ENCODE results near the gene TBCK.

Gene TBCK

GRCh38 chr4:106201373-106201772 lies 114.6 kb downstream of the TBCK start:
- H3K4me2 ChIP-seq (ENCODE audit: low read length) = no peak overlapping the region
- no peak overlapping the region for H2BK5ac ChIP-seq (ENCODE audit: low read length)
- no peak overlapping the region for H3K56ac ChIP-seq (ENCODE audit: low read length)
- no peaks in the 10 kb centered on the region for H3K79me1 ChIP-seq (ENCODE audit: low read length)
- H2AK5ac ChIP-seq (ENCODE audit: low read length) = no peak overlapping the region
- no peak overlapping the region for H3K27ac ChIP-seq (ENCODE audit: low read depth, low read length)
- no peak overlapping the region for H4K5ac ChIP-seq (ENCODE audit: low read length)
- no peaks in the 10 kb centered on the region for H3K36me3 ChIP-seq (ENCODE audit: control insufficient read depth, insufficient read depth, low read length)
- no peak overlapping the region for H2BK120ac ChIP-seq (ENCODE audit: low read depth, low read length)
- H3K79me2 ChIP-seq (ENCODE audit: control insufficient read depth, insufficient read depth, low read length) = no peaks in the 10 kb centered on the region
- no peak overlapping the region for H2BK15ac ChIP-seq (replicated peaks; ENCODE audit: low read depth)
- H4K8ac ChIP-seq (ENCODE audit: low read depth, low read length) = no peak overlapping the region
- no peak overlapping the region for H3K18ac ChIP-seq (ENCODE audit: low read length)
- no peak overlapping the region for H3K9ac ChIP-seq (ENCODE audit: low read length)
- H3K4me1 ChIP-seq (ENCODE audit: control insufficient read depth, low read depth, low read length) = no peaks in the 10 kb centered on the region
- H3K23ac ChIP-seq (ENCODE audit: low read length) = no peak overlapping the region
- H3K27me3 ChIP-seq (ENCODE audit: insufficient read depth, low read length, poor library complexity) = no peaks in the 10 kb centered on the region
- H3K4me3 ChIP-seq (ENCODE audit: low read length) = no peak overlapping the region
- peak; percentile 14 for DNase-seq
- H3K4ac ChIP-seq (ENCODE audit: low read depth, low read length) = no peak overlapping the region

DNA sequence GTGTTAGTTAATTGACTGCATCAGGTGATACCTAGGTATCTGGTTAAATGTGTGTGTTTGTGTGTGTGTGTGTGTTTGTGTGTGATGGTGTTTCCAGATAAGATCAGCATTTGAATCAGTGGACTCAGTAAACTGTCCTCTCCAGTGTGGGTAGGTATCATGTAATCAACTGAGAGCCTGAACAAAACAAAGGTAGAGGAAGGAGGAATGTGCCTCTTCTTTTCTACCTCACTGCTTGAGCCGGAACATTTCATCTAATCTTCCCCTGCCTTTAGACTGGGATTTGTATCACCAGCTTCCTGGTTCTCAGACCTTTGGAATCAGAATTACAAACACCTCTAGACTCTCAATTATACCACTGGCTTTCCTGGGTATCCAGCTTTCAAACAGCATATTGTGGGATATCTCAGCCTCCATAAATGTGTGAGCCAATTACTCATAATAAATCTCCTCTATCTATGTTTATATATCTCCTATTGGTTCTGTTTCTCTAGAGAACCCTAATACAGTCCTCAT lies 120.5 kb downstream of the TBCK start:
- no peak overlapping the region for H2BK15ac ChIP-seq (replicated peaks; ENCODE audit: low read depth)
- no peak overlapping the region for H3K23ac ChIP-seq (ENCODE audit: low read length)
- no peak overlapping the region for H2BK5ac ChIP-seq (ENCODE audit: low read length)
- H3K79me2 ChIP-seq (ENCODE audit: control insufficient read depth, insufficient read depth, low read length) = no peaks in the 10 kb centered on the region
- no peak overlapping the region for H3K4me2 ChIP-seq (ENCODE audit: low read length)
- no peak overlapping the region for H3K9ac ChIP-seq (ENCODE audit: low read length)
- DNase-seq = peak; percentile 8
- H3K4me3 ChIP-seq (ENCODE audit: low read length) = no peak overlapping the region
- H2BK120ac ChIP-seq (ENCODE audit: low read depth, low read length) = no peak overlapping the region
- H3K27ac ChIP-seq (ENCODE audit: low read depth, low read length) = no peak overlapping the region
- no peak overlapping the region for H3K4ac ChIP-seq (ENCODE audit: low read depth, low read length)
- H3K18ac ChIP-seq (ENCODE audit: low read length) = no peak overlapping the region
- H3K27me3 ChIP-seq (ENCODE audit: insufficient read depth, low read length, poor library complexity) = no peaks in the 10 kb centered on the region
- H4K5ac ChIP-seq (ENCODE audit: low read length) = no peak overlapping the region
- WGBS (ENCODE audit: extremely low coverage, insufficient coverage, low lambda C conversion rate) = no CpG with 5 or more reads among the region's 1 CpG
- H3K79me1 ChIP-seq (ENCODE audit: low read length) = no peaks in the 10 kb centered on the region
- no peak overlapping the region for H4K8ac ChIP-seq (ENCODE audit: low read depth, low read length)
- no peaks in the 10 kb centered on the region for H3K36me3 ChIP-seq (ENCODE audit: control insufficient read depth, insufficient read depth, low read length)
- no peak overlapping the region for H3K56ac ChIP-seq (ENCODE audit: low read length)
- no peak overlapping the region for H2AK5ac ChIP-seq (ENCODE audit: low read length)
- no peaks in the 10 kb centered on the region for H3K4me1 ChIP-seq (ENCODE audit: control insufficient read depth, low read depth, low read length)

DNA sequence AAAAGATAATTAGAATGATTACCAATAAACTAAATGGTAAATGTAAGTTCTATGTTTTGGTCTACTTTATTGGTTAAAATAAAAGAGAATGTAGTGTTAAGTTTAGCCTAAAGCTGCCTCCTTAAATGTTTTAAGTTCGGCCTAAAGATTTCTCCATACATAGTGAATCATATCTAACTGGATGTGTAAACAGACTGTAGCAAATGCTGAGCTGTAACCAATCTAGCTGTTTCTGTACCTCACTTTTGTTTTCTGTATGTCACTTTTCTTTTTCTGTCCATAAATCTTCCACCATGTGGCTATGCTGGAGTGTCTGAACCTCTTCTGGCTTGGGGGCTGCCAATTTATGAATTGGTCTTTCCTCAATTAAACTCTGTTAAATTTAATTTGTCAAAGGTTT lies 121.2 kb downstream of the TBCK start:
- no peaks in the 10 kb centered on the region for H3K4me1 ChIP-seq (ENCODE audit: control insufficient read depth, low read depth, low read length)
- H2BK5ac ChIP-seq (ENCODE audit: low read length) = no peak overlapping the region
- H2BK15ac ChIP-seq (replicated peaks; ENCODE audit: low read depth) = no peak overlapping the region
- no peak overlapping the region for H3K4ac ChIP-seq (ENCODE audit: low read depth, low read length)
- WGBS (ENCODE audit: extremely low coverage, insufficient coverage, low lambda C conversion rate) = no CpG with 5 or more reads among the region's 1 CpG
- H3K18ac ChIP-seq (ENCODE audit: low read length) = no peak overlapping the region
- H3K23ac ChIP-seq (ENCODE audit: low read length) = no peak overlapping the region
- H2AK5ac ChIP-seq (ENCODE audit: low read length) = no peak overlapping the region
- no peak overlapping the region for H4K5ac ChIP-seq (ENCODE audit: low read length)
- no peak overlapping the region for H3K9ac ChIP-seq (ENCODE audit: low read length)
- no peak overlapping the region for H3K56ac ChIP-seq (ENCODE audit: low read length)
- no peaks in the 10 kb centered on the region for H3K36me3 ChIP-seq (ENCODE audit: control insufficient read depth, insufficient read depth, low read length)
- no peak overlapping the region for H3K4me2 ChIP-seq (ENCODE audit: low read length)
- no peak overlapping the region for H4K8ac ChIP-seq (ENCODE audit: low read depth, low read length)
- DNase-seq = no peak
- no peaks in the 10 kb centered on the region for H3K79me2 ChIP-seq (ENCODE audit: control insufficient read depth, insufficient read depth, low read length)
- H3K27me3 ChIP-seq (ENCODE audit: insufficient read depth, low read length, poor library complexity) = no peaks in the 10 kb centered on the region
- no peaks in the 10 kb centered on the region for H3K79me1 ChIP-seq (ENCODE audit: low read length)
- H3K4me3 ChIP-seq (ENCODE audit: low read length) = no peak overlapping the region
- H2BK120ac ChIP-seq (ENCODE audit: low read depth, low read length) = no peak overlapping the region
- no peak overlapping the region for H3K27ac ChIP-seq (ENCODE audit: low read depth, low read length)

DNA sequence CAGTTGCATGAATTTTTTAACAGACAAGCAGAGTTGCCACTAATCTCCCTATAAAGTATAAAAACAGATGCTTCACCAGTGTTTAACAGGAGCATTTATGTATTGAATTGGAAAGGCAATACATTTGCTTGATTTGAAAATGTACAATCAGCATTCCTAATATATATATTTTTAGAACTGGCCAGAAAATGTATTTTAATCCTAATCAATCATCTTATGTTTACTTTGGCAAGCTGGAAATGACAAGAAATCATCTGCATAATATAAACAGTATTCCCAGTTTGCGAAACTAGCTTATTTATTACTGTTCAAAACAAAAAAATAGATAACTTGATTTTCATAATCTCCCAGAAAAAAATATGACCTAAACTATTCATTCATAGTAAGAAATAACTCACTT lies 123.9 kb downstream of the TBCK start:
- H3K4me1 ChIP-seq (ENCODE audit: control insufficient read depth, low read depth, low read length) = no peaks in the 10 kb centered on the region
- H4K8ac ChIP-seq (ENCODE audit: low read depth, low read length) = no peak overlapping the region
- no peak overlapping the region for H3K56ac ChIP-seq (ENCODE audit: low read length)
- H2AK5ac ChIP-seq (ENCODE audit: low read length) = no peak overlapping the region
- H3K4ac ChIP-seq (ENCODE audit: low read depth, low read length) = no peak overlapping the region
- H3K18ac ChIP-seq (ENCODE audit: low read length) = no peak overlapping the region
- WGBS (ENCODE audit: extremely low coverage, insufficient coverage, low lambda C conversion rate) = no CpG with 5 or more reads among the region's 1 CpG
- no peak for DNase-seq
- no peak overlapping the region for H2BK15ac ChIP-seq (replicated peaks; ENCODE audit: low read depth)
- no peak overlapping the region for H3K27ac ChIP-seq (ENCODE audit: low read depth, low read length)
- no peak overlapping the region for H2BK120ac ChIP-seq (ENCODE audit: low read depth, low read length)
- no peak overlapping the region for H3K4me3 ChIP-seq (ENCODE audit: low read length)
- no peaks in the 10 kb centered on the region for H3K79me2 ChIP-seq (ENCODE audit: control insufficient read depth, insufficient read depth, low read length)
- H2BK5ac ChIP-seq (ENCODE audit: low read length) = no peak overlapping the region
- no peak overlapping the region for H3K9ac ChIP-seq (ENCODE audit: low read length)
- no peak overlapping the region for H3K23ac ChIP-seq (ENCODE audit: low read length)
- no peak overlapping the region for H4K5ac ChIP-seq (ENCODE audit: low read length)
- H3K79me1 ChIP-seq (ENCODE audit: low read length) = no peaks in the 10 kb centered on the region
- no peak overlapping the region for H3K4me2 ChIP-seq (ENCODE audit: low read length)
- H3K27me3 ChIP-seq (ENCODE audit: insufficient read depth, low read length, poor library complexity) = no peaks in the 10 kb centered on the region
- no peaks in the 10 kb centered on the region for H3K36me3 ChIP-seq (ENCODE audit: control insufficient read depth, insufficient read depth, low read length)

GRCh38 chr4:106186201-106186600 lies 129.8 kb downstream of the TBCK start:
- no peaks in the 10 kb centered on the region for H3K4me1 ChIP-seq (ENCODE audit: control insufficient read depth, low read depth, low read length)
- DNase-seq = no peak
- no peaks in the 10 kb centered on the region for H3K79me1 ChIP-seq (ENCODE audit: low read length)

DNA sequence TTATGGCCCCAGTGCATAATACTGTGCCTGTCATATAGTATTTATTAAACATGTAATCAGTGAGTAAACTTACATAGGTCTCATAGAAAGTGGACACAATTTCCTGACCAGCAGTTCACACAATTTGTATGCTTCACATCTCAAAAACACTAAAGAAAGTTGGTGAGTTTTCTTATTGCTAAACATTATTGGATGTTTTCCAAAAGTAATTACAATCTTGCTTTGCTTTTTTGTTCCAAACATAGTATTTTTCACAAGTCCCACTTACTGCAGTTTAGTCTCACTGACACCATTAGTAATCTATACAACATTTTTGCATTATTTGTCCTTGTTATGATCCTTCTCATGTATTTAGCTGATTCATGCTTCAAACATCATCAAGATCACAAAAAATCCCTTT lies 132.5 kb downstream of the TBCK start:
- Histone ChIP-seq H3K27ac (ENCODE audit: low read depth, low read length) (no peak overlapping the region), H3K36me3 (ENCODE audit: control insufficient read depth, insufficient read depth, low read length) (no peaks in the 10 kb centered on the region)
- DNase-seq = no peak

More at GRCh38 chr4:106186201-106186600, 129.8 kb downstream of the TBCK start:
- H3K27ac ChIP-seq (ENCODE audit: low read depth, low read length) = no peak overlapping the region
- no peak overlapping the region for H3K4me2 ChIP-seq (ENCODE audit: low read length)
- no peaks in the 10 kb centered on the region for H3K27me3 ChIP-seq (ENCODE audit: insufficient read depth, low read length, poor library complexity)
- no peak overlapping the region for H3K23ac ChIP-seq (ENCODE audit: low read length)
- no peak overlapping the region for H2BK5ac ChIP-seq (ENCODE audit: low read length)
- no peak overlapping the region for H2AK5ac ChIP-seq (ENCODE audit: low read length)
- H2BK120ac ChIP-seq (ENCODE audit: low read depth, low read length) = no peak overlapping the region
- H3K36me3 ChIP-seq (ENCODE audit: control insufficient read depth, insufficient read depth, low read length) = no peaks in the 10 kb centered on the region
- no peak overlapping the region for H4K5ac ChIP-seq (ENCODE audit: low read length)
- H3K9ac ChIP-seq (ENCODE audit: low read length) = no peak overlapping the region
- no CpG with 5 or more reads among the region's 1 CpG for WGBS (ENCODE audit: extremely low coverage, insufficient coverage, low lambda C conversion rate)
- H4K8ac ChIP-seq (ENCODE audit: low read depth, low read length) = no peak overlapping the region
- H3K79me2 ChIP-seq (ENCODE audit: control insufficient read depth, insufficient read depth, low read length) = no peaks in the 10 kb centered on the region
- H3K4me3 ChIP-seq (ENCODE audit: low read length) = no peak overlapping the region
- no peak overlapping the region for H3K4ac ChIP-seq (ENCODE audit: low read depth, low read length)
- no peak overlapping the region for H2BK15ac ChIP-seq (replicated peaks; ENCODE audit: low read depth)
- H3K18ac ChIP-seq (ENCODE audit: low read length) = no peak overlapping the region
- H3K56ac ChIP-seq (ENCODE audit: low read length) = no peak overlapping the region

More for the DNA sequence above, 132.5 kb downstream of the TBCK start:
- H3K23ac ChIP-seq (ENCODE audit: low read length) = no peak overlapping the region
- H3K79me2 ChIP-seq (ENCODE audit: control insufficient read depth, insufficient read depth, low read length) = no peaks in the 10 kb centered on the region
- no peak overlapping the region for H3K18ac ChIP-seq (ENCODE audit: low read length)
- H3K4me3 ChIP-seq (ENCODE audit: low read length) = no peak overlapping the region
- H2BK15ac ChIP-seq (replicated peaks; ENCODE audit: low read depth) = no peak overlapping the region
- no peak overlapping the region for H2BK5ac ChIP-seq (ENCODE audit: low read length)
- no peak overlapping the region for H4K8ac ChIP-seq (ENCODE audit: low read depth, low read length)
- no peak overlapping the region for H2BK120ac ChIP-seq (ENCODE audit: low read depth, low read length)
- no peak overlapping the region for H3K4ac ChIP-seq (ENCODE audit: low read depth, low read length)
- H3K9ac ChIP-seq (ENCODE audit: low read length) = no peak overlapping the region
- no peak overlapping the region for H2AK5ac ChIP-seq (ENCODE audit: low read length)
- H3K4me2 ChIP-seq (ENCODE audit: low read length) = no peak overlapping the region
- H3K79me1 ChIP-seq (ENCODE audit: low read length) = no peaks in the 10 kb centered on the region
- no peak overlapping the region for H3K56ac ChIP-seq (ENCODE audit: low read length)
- no peaks in the 10 kb centered on the region for H3K27me3 ChIP-seq (ENCODE audit: insufficient read depth, low read length, poor library complexity)
- H3K4me1 ChIP-seq (ENCODE audit: control insufficient read depth, low read depth, low read length) = no peaks in the 10 kb centered on the region
- H4K5ac ChIP-seq (ENCODE audit: low read length) = no peak overlapping the region

All from mesendoderm (in vitro differentiated cells).